DMS114 treated with DMSO at 0.1 percent for 48 hours (cell line): ENCODE data around the gene RAB5B.
"Not testable (repeated sequence)": the region's sequence is repeated elsewhere in the genome, so short reads cannot be mapped to it uniquely, and the experiment has no call there.

Experiments
- DNase-seq: peaks from one replicate; lab custom pipeline; 2025; ENCODE audit not compliant: unreplicated experiment; lab: John Stamatoyannopoulos, UW

Gene RAB5B

DNA sequence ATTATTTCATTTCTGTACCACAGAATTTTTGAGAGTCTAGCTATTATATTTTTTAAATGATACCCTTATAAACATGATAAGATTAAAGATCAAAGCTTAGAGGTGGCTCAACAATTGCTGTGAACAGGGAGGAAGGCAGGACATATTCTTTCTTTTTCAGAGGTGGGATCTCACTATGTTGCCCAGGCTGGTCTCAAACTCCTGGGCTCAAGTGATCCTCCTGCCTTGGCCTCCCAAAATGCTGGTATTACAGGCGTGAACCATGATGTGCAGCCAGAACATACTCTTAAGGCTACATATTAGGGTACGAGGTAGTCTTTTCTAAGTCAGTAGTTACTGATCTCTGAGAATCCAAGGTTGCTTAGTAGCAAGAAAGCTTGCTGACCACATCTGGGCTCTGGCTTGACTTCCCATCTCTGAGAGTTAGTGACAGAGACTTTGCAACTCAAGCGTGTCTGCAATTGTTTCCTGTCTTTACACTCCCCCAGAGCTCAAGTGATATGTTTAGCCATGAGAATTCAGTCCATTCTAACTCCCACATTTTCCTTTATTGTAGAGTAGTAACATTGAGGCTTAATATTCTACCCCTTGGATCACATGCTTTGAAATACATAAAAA, 8.6 kb downstream of the RAB5B start:
- no peak for DNase-seq

DNA sequence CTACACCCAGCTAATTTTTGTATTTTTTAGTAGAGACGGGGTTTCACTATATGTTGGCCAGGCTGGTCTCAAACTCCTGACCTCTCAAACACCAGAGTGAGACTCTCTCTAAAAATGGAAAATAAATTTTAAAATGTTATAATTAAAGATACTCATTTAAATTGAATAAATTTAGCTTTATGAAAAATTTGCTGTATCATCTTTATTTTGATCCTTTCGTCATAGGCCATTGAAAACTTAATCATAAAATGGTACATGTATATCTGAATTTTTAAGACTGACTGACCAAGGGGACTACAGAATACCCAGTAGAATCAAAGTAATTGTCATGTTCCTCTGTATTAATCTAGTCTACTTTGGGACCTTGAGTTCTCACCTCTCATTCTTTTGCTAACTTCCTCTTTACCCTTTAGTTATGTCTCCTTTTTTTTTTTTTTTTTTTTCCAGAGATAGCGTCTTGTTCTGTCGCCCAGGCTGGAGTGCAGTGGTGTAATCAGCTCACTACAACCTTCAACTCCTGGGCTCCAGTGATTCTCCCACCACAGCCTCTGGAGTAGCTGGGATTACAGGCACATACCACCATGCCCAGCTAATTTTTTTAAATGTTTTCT, 9.5 kb downstream of the RAB5B start:
- DNase-seq = no peak

DNA sequence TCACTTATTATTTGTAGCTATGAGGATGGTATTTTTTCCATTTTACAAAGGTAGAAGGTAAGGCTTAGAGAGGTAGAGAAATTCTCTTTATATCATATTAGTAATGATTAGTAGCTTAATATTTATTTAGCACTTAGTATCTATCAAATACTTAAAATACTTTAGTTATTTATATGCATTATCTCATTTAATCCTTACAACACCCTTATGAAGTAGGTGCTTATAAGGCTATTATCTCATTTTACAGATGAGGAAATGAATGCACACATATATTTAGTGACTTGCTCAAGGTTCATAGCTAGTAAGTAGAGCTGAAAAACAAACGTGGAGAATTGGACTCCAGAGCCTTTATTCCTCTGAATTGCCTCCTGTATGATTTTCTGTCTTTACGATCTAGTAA, 11.0 kb downstream of the RAB5B start:
- DNase-seq = no peak

DNA sequence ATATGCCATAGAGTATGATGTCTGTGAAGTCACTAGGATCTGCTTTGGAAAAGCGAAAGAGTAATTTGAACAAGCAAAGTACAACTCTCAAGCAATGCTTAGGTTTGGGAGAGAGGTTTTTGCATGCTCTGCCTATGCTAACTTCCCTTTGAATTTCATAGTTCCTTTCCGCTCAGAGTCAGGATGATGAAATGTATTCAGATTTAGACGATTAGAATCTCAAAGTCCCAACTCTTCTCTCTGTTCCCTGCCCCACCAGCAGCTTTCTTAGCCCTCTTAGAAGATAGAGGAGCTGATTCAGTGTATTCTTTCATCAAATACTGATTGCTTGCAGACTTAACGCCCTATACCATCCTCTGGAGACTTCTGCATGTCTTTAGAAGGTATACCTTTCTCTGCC, 11.5 kb downstream of the RAB5B start:
- no peak for DNase-seq

DNA sequence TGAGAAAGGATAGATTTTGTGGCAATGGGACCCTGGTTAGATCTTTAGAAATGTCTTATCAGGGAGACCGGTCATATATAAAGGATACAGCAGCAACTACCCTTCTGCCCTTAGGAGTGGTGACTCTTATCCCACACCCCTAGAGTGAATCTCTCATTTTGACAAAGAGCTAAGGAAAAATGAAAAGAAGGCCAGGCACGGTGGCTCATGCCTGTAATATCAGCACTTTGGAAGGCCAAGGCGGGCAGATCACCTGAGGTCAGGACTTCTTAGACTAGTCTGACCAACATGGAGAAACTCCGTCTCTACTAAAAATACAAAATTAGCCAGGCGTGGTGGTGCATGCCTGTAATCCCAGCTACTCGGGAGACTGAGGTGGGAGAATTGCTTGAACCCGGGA, 12.1 kb downstream of the RAB5B start:
- not testable (repeated sequence) for DNase-seq

DNA sequence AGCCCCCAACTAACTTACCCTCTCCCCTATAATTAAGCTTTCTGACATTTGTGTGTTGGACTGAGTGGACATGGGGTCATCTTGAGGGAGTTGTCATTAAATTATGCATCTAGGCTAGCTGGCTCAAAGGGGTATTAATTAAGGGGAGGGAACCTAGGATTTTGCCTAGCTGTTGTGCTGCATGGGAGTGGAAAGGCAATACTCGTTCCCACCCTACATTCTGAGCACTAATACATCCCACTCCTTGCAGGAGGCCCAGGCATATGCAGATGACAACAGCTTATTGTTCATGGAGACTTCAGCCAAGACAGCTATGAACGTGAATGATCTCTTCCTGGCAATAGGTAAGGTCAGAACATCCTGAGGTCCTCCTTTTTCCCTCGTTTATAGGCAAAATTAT, 17.2 kb downstream of the RAB5B start:
- no peak for DNase-seq

DNA sequence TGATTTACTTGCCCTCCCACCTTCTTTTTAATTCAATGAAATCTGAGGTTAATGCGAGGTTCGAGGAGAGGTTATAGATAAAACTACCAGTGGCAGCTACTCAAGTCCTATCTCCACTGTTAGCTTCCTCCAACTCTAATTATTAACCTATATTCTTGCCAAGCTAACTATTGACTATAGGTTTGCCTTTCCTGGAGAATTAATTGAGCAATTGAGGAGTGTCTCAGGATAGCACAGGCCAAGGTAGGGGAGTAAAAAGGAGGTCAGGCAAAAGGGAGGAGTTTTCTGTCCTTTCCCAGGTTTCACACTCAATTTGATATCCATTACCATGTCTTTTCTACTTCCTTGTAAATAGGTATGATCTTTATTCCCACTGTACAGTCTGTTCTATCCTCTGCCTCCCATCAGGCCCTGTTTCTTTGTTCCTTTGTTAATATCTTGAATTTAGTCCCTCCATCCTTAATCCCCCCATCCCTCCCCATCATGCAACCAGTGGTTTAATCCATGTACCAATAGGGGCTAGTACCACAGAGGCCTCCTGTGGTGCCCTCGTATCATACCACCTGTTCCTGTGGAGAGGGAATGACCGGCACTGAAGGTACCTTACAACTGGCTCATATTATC, 19.5 kb downstream of the RAB5B start:
- DNase-seq = no peak

DNA sequence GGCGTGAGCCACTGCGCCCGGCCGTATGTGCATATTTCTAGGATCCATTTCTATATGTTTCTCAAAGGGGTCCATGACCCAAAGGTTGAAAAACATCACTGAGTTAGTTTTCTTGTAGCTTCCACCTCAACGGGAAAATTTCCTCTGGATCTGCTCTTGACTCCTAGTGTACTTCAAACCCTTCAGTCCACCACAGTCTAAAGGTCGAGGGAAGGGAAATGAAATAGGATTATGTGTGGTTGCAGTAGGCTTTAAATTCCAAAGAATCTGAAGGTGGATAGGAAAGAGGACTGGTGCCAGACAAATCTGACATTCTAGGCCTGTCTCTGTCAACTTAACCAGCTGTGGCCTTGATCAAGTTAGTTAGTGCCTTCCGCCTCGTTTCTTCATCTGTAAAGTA, 21.5 kb downstream of the RAB5B start:
- no peak for DNase-seq

DNA sequence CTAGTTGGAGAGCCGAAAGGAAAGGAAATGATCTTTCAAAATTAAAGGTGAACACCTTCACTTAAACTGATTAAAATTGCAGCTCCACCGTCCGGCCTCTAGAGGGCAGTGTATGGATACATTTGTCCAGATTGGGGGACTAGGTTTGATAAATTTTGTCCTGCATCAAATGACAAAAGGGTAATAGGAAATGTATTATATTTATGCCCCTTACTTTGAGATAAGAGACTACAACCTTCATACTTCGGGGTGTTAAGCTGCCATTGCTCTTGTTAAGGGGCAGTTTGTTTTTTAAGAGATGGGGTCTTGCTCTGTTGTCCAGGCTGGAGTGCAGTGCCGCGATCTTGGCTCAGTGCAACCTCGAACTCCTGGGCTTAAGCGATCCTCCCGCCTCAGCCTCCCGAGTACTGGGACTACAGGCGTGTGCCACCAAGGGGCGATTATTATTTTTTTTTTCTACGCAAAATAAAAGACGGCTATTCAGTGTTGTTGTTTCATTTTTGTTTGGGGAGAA, 22.4 kb downstream of the RAB5B start:
- peak; percentile 76 for DNase-seq

DNA sequence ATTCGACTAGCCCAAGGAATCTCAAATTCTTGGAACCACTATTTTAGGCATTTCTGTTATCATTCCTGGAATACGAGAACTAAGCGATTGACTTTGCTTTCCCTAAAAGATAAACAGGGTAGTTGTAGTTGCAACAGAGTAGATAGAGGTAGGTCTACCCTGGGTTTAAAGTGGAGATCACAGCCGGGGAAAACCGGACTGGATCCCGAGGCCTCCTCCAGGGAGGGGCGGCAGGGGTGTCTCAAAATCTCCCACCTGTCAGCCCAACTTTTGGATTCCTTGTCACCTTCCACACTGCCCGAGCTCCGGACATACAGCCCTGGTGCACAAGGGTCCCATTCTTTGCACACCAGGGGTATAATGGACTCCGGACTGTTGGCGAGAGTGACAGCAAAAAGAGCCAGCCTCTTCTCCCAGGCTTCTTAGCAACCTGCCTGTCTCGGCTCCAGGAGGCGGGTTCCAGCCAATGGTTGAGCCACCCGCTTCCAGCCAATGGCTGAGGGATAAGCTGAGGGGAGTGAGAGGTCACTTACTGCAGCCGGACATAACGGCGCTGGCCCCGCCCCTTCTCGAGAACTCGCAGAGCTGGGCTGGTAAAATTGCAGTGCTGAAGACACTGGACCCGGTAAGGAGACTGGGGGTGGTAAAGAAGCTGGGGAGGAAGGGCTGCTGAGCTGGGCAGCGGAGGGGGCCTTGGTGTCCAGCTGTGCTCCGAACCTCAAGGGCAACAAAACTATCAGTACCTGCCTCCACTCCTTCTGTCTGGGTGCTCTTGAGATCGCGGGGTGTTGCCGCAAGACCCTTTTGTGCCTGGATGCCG, 23.0 kb downstream of the RAB5B start, which contains the start of gene SUOX:
TSS of gene SUOX (plus strand) at position 562 of the 820 bp plus-strand sequence. CDS start 4,946 bp downstream, outside the sequence.
- DNase-seq = peak; percentile 98

DNA sequence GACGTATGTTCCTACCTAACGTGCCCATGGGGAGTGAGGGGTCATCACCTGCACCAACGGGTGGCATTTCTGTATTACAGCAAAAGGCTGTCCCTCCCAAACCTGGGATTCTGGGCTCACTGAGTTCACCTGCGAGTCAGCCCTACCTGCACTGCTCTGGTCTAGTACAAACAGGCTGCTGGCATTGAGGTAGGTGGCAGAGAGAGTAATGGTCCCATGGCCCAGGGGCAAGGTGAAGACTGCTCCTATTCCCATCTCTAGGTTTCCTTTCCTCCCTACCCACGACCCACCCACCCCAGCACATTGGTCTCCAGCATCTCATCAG, 23.6 kb downstream of the RAB5B start:
- no peak for DNase-seq

DNA sequence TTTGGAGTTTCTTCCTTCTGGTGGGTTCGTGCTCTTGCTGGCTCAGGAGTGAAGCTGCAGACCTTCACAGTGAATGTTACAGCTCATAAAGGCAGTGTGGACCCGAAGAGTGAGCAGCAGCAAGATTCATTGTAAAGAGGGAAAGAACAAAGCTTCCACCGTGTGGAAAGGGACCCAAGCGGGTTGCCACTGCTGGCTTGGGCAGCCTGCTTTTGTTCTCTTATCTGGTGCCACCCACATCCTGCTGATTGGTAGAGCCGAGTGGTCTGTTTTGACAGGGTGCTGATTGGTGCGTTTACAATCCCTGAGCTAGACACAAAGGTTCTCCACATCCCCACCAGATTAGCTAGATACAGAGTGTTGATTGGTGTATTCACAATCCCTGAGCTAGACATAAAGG, 25.6 kb downstream of the RAB5B start:
- DNase-seq = not testable (repeated sequence)

DNA sequence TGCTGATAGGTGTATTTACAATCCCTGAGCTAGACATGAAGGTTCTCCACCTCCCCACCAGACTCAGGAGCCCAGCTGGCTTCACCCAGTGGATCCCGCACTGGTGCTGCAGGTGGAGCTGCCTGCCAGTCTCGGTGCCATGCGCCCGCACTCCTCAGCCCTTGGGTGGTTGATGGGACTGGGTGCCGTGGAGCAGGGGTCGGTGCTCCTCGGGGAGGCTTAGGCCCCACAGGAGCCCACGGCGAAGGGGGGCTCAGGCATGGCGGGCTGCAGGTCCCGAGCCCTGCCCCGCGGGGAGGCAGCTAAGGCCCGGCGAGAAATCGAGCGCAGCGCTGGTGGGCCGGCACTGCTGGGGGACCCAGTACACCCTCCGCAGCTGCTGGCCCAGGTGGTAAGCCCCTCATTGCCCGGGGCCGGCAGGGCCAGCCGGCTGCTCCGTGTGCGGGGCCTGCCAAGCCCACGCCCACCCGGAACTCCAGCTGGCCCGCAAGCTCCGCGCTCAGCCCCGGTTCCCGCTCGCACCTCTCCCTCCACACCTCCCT, 26.2 kb downstream of the RAB5B start:
- DNase-seq = not testable (repeated sequence)

DNA sequence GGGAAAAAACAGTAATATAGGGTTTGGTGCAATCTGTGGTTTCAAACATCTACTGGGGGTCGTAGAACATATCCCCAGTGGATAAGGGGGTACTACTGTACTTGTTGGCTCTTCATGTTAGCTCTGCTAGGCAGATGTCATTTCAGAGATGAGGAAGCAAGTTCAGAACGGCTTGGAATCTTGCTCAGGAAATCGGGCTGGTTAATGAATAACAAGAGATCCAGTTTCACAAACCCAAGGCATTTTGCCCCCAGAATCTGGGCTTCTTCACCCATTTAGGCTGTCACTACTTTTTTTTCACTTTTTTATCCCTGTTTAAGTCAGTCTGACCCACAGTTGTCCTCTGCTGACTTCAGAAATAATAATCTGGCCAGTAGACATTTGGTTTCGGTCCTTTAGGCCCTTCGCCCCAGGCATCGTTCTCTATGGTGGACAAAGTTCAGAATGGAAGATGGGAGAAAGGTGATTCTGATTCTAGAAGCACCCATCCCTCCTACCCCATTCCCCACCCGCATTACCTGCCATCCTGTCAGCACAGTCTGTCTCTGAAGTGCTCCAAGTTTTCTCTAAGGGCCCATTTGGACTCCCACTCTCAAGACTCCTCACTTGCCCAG, 27.7 kb downstream of the RAB5B start:
- no peak for DNase-seq

DNA sequence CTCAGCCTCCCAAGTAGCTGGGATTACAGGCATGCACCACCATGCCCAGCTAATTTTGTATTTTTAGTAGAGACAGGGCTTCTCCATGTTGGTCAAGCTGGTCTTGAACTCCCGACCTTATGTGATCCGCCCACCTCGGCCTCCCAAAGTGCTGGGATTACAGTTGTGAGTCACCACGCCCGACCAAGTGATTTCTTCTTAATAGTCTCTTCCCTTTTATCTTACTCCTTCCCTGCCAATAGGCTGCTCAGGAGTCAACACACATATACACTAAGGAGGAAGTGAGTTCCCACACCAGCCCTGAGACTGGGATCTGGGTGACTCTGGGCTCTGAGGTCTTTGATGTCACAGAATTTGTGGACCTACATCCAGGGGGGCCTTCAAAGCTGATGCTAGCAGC, 29.5 kb downstream of the RAB5B start:
- not testable (repeated sequence) for DNase-seq

DNA sequence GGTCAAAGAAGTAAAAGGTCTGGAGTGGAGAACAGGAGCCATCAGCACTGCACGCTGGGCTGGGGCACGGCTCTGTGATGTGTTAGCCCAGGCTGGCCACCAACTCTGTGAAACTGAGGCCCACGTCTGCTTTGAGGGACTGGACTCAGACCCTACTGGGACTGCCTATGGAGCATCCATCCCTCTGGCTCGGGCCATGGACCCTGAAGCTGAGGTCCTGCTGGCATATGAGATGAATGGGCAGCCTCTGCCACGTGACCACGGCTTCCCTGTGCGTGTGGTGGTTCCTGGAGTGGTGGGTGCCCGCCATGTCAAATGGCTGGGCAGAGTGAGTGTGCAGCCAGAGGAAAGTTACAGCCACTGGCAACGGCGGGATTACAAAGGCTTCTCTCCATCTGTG, 30.3 kb downstream of the RAB5B start:
- DNase-seq = no peak

DNA sequence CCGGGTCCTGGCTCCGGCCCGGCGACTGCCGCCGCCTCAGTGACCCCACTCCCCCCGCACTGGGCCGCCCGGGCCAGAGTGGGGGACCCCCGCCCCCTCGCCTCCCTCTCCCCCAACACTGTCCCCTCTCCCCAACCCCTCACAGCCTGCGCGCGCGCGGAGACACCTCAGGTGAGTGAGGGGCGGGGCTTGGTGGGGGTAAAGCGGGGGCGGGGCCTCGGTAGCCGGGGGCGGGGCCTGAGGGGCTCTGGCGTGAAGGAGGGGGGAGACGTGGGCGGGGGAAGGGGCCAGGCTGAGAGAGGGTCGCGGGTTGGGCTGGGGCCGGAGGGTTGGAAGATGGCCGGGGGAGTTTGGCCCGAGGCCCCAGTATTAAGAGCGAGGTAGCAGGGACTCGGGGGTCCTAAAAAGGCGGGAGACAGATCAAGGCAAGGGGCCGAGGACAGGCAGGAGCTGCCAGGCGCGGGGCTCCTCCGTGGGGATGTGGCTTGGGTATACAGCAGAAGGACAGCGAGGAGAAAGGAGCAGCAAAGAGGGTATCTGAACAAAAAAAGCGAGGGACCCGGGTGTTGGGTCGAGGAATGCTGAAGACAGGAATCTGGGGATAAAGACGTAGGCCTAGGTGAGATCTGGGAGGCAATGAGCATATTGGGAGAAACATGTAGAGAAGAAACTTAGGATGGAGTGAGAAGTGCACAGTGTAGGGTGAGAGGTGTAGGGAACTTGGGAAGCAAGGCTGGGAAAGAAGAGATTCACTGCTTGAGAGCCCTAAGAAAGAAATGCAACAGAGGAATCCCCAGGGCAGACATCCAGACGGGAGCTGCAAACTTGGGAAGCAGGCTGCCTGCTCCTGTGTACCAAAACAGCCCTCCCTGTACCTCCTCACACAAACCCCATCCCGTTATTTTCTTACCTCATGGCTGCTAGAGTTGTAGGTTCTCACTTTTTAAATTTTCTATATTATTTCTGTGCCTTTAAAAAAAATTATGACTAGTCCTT, 34.0 kb downstream of the RAB5B start:
- DNase-seq = peak; percentile 63

DNA sequence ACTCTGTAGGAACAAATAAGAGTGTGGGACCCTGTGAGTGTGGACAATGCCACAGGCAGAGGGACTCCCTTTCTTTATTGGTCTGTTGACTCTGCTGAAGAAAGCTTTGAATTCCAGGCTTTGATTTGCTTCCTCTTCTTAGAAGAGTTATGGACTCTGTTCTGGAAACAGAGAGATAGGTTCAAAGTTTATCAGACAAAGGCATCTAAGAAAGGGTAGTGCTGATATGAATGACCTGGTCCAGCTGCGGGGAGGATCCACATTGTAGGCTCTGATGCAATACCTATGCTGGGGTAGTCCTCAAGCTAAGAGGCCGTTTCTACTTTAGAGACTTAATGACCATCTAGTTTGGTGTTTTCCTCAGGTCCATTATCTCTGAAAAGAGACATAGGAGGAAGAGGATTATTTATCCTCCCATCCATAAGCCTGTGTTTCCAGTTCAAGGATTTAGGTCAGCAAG, 36.3 kb downstream of the RAB5B start:
- no peak for DNase-seq

DNA sequence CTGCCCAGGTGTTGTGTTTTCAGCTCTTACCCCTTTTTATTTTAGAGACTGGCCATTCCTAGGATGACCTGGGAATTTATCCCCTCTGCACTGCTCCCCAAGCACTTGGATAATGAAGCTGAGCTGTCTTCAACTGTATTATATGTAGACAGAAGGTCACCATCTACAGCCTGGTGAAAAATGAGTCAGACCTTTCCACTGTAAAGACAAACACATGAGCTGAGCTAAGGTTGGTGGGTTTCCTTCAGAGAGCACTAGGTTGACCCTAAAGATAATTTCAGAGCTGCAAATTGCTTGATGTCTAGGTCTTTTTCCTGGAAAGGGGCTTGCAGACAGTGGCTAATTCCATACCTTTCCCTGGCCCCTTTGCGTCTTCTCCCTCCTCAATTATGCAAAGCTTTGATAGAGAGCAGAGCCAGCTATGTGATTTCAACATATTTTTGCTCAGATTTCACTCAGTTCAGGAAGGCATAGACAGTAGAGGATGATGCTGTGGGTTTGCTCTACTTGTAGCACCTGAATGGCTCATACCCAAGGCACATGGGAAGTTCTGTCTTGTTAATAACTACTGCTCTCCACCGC, 37.7 kb downstream of the RAB5B start:
- no peak for DNase-seq
